Large intestine (tissue), 12 donors: Measurements from ENCODE around the gene PDZRN4. TPM values are rescaled to one million over a fixed set of nuclear protein-coding genes. Genes with fewer than 3 reads are reported as not detected.
A peak's percentile ranks its signal among the peaks of the same experiment; 100 is the strongest.
"Not testable (repeated sequence)": the region's sequence is repeated elsewhere in the genome, so short reads cannot be mapped to it uniquely, and the experiment has no call there.

Experiments used
- DNase-seq, 2 donors: peaks; one replicate each; pipeline versions ENCODE4 v3.0.0 to v3.0.0-alpha.2; 2013
- H3K27ac ChIP-seq: one replicate; pipeline ENCODE4 v1.5.1; 2013; ENCODE audit warnings: low read length
- H3K27me3 ChIP-seq: 2 replicates; pipeline ENCODE4 v1.6.1; 2013; ENCODE audit warnings: low read length; ENCODE audit not compliant: control insufficient read depth, insufficient read depth
- H3K36me3 ChIP-seq: 2 replicates; pipeline ENCODE4 v1.6.1; 2013; ENCODE audit warnings: low read length; ENCODE audit not compliant: control insufficient read depth, insufficient read depth
- H3K4me1 ChIP-seq: one replicate; pipeline ENCODE4 v1.6.1; 2013; ENCODE audit warnings: low read length; ENCODE audit not compliant: control insufficient read depth, insufficient read depth
- H3K4me3 ChIP-seq: one replicate; pipeline ENCODE4 v1.5.1; 2013; ENCODE audit warnings: low read length
- H3K9me3 ChIP-seq: one replicate; pipeline ENCODE4 v1.6.1; 2013; ENCODE audit warnings: mild to moderate bottlenecking, low read depth, low read length, moderate library complexity; ENCODE audit not compliant: control insufficient read depth
- WGBS: methylation state at CpG from one replicate; pipeline ENCODE4 v1.1.5; 2013; ENCODE audit warnings: low lambda C conversion rate; ENCODE audit not compliant: insufficient coverage; 5-methylcytosine and 5-hydroxymethylcytosine counted together
- long read RNA-seq, 11 donors: transcript quantifications; one replicate each; lab custom pipeline, GENCODE V29; 2026
- polyA plus RNA-seq: library from polyadenylated mRNA; unstranded; fragments of 120-200 nt; gene quantifications from one replicate; pipeline ENCODE4 v1.2.1, GENCODE V29; 2013

Gene PDZRN4
- polyA plus RNA-seq = 3.2 TPM
- long read RNA-seq, donor 1 = 0 reads
- long read RNA-seq, donor 2 = 0 reads
- long read RNA-seq, donor 3 = 0 reads
- long read RNA-seq, donor 4 = 0 reads
- long read RNA-seq, donor 5 = 0 reads
- long read RNA-seq, donor 6 = 0 reads
- long read RNA-seq, donor 7 = 0 reads
- long read RNA-seq, donor 8 = 0 reads
- long read RNA-seq, donor 9, partial matches to known transcripts = 6 of 6 reads
- long read RNA-seq, donor 9, other reads (novel, unspliced or antisense) = 0 of 6 reads
- long read RNA-seq, donor 10 = 0 reads
- long read RNA-seq, donor 11 = 0 reads

DNA sequence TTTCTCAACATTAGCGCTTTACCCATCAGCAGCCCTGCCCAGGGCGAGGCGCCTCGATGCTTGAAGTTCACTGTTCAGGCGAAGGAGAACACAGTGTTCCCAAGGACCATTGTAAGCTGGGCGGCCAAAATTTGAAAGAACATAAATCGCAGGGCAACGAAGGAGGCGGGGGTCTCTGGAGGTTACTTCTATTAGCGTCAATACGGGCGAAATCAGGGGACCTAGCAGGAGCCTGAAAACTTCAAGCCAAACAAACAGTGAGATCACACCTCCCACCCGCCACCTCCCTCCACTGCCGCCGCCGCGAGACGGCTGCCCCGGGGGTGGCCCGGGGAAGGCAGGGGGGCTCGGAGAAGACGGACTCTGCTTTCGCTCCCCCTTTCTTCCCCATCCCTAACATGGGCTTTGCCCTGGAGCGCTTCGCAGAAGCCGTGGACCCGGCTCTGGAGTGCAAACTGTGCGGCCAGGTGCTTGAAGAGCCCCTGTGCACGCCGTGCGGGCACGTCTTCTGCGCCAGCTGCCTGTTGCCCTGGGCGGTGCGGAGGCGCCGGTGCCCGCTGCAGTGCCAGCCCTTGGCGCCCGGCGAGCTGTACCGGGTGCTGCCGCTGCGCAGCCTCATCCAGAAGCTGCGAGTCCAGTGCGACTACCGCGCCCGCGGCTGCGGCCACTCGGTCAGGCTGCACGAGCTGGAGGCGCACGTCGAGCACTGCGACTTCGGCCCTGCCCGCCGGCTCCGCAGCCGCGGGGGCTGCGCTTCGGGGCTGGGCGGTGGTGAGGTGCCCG lies at the start of gene PDZRN4:
Gene PDZRN4, plus strand, starts transcription at position 263 of the 783 bp plus-strand sequence.
- Histone ChIP-seq H3K4me3 (peak within 1 kb of the TSS; percentile 37), H3K27me3 (peaks cover 37% of the 10 kb centered on the region), H3K4me1 (no peaks in the 10 kb centered on the region), H3K27ac (no peak within 1 kb of the TSS), H3K9me3 (peaks cover 3% of the 10 kb centered on the region), H3K36me3 (no peaks in the 10 kb centered on the region)
- no CpG with 5 or more reads among the region's 67 CpGs for WGBS
- DNase-seq = no peak

DNA sequence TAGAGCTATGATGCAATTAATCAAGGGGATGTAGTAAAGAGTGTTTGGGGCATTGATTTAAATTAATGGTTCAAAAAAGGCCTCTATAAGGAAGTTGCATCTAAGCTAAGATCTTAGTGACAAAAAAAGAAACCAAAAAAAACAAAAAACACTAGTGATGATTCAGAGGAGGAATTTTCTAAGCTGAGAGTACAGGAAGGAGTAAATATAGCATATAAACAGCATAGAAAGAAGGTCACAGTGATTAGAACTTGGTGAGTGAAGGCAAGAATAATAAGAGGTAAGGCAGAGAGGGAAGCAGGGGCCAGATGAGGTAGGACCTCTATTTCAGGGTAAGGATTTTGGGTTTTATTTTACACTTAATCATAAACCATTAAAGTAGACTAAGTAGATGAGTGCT lies 48.0 kb upstream of the PDZRN4 start:
- no peaks in the 10 kb centered on the region for H3K9me3 ChIP-seq
- no peak for DNase-seq
- H3K27ac ChIP-seq = no peak overlapping the region
- no peak overlapping the region for H3K4me3 ChIP-seq
- H3K4me1 ChIP-seq = no peaks in the 10 kb centered on the region
- H3K27me3 ChIP-seq = no peaks in the 10 kb centered on the region
- no peaks in the 10 kb centered on the region for H3K36me3 ChIP-seq

DNA sequence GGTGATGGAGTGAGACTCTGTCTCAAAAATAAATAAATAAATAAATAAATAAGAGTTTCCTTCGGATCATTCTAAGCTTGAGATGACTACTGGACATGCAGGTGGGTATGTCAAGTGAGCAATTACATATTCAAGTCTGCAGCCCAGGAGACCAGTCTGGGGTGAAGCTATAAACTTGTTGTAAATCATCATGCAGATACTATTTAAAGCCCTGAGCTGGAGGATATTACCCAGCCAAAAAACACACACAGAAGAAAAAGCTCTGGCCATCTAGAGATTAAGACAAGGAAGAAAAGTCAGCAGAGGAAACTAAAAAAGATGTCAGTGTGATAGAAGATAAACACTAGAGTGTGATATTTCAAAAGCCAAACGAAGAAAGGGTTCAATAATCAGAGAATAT lies 47.0 kb upstream of the PDZRN4 start:
- H3K36me3 ChIP-seq = no peaks in the 10 kb centered on the region
- DNase-seq = no peak
- WGBS = 50% methylated on average over 2 of the region's 2 CpGs
- H3K4me1 ChIP-seq = no peaks in the 10 kb centered on the region
- no peaks in the 10 kb centered on the region for H3K27me3 ChIP-seq
- no peaks in the 10 kb centered on the region for H3K9me3 ChIP-seq
- H3K4me3 ChIP-seq = no peak overlapping the region
- no peak overlapping the region for H3K27ac ChIP-seq

DNA sequence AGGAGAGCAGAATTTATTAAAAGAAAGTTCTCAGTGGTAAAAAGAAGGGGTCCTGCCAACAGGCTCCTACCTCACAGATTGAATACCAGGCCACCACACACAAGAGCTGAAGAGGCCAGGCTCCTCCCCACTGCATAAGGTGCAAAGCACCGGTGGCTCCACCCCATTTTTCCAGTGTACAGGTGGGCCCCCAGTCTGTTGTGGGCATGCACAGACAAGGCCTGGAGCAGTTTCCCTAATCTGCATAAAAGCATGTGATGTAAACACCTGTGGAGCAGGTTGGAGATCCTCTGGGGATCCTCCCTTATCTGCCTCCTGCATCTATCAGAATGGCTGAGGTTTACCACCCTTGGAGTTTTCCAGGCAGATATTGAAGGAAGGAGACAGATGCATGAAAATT lies 45.7 kb upstream of the PDZRN4 start:
- WGBS = no CpG with 5 or more reads among the region's 1 CpG

DNA sequence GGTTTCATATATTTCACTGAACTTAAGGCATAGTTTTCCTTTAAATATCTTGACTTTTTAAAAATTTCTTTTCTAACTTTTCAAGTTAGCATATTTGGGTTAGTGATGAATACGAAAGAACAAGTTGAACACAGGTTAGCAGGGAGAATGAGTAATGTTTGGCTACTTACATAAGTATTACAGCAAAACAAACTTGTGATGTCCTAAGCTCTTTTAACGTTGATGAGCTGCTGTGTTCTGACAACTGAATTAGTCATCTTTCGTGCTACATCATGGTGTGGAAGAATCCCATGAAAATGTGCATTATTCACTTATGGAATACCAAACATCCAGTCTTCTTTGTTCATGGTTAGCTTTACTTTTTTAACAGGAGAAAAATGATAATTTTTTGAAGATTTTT lies 36.3 kb upstream of the PDZRN4 start:
- DNase-seq = no peak
- H3K4me3 ChIP-seq = no peak overlapping the region
- 100% methylated on average over 1 of the region's 3 CpGs for WGBS

More for the DNA sequence above, 45.7 kb upstream of the PDZRN4 start:
- DNase-seq = no peak
- Histone ChIP-seq H3K27me3 (no peaks in the 10 kb centered on the region), H3K4me1 (no peaks in the 10 kb centered on the region), H3K27ac (no peak overlapping the region), H3K9me3 (no peaks in the 10 kb centered on the region), H3K36me3 (no peaks in the 10 kb centered on the region), H3K4me3 (no peak overlapping the region)

DNA sequence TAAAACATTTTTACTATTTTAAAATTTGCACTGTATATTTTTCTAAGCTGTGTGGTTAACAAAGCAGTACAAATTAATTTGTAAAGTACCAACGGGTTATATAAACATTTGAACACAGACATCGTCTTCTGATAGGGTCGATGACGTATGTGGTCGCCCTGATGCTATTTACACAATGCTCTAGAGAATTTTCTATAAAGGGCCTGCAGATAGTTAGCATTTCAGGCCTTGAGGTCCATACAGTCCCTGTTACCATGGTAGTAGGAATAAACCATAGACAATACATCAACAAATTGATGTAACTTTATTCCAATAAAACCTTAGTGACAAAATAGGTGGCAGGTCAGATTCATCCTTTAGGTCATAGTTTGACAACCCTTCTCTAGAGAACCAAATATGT lies 25.7 kb upstream of the PDZRN4 start:
- WGBS = no CpG with 5 or more reads among the region's 5 CpGs

More for the DNA sequence above, 36.3 kb upstream of the PDZRN4 start:
- no peaks in the 10 kb centered on the region for H3K27me3 ChIP-seq
- no peaks in the 10 kb centered on the region for H3K36me3 ChIP-seq
- H3K27ac ChIP-seq = no peak overlapping the region
- H3K9me3 ChIP-seq = no peaks in the 10 kb centered on the region
- H3K4me1 ChIP-seq = no peaks in the 10 kb centered on the region

DNA sequence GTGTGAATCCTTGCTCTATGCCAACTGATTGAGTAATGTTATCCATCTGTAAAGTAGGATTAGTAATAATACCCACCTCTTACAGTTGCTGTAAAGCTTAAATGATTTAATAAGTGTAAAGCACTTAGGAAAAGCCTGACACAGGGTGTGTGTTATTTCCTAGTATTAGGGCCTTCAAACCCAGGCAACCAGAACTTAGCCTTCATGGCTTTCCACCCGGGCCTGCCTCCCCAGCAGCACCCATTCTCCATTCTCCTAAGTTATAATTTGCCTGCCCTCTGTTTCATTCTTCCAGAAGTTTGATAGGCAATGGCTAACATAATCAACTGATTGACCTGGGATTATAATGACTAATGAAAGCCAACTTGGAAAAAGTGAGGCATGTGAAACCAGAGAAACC lies 20.4 kb upstream of the PDZRN4 start:
- no peaks in the 10 kb centered on the region for H3K27me3 ChIP-seq
- no peak for DNase-seq
- no peak overlapping the region for H3K27ac ChIP-seq
- no peaks in the 10 kb centered on the region for H3K4me1 ChIP-seq
- no peaks in the 10 kb centered on the region for H3K36me3 ChIP-seq
- no peaks in the 10 kb centered on the region for H3K9me3 ChIP-seq
- no CpG with 5 or more reads among the region's 1 CpG for WGBS
- no peak overlapping the region for H3K4me3 ChIP-seq

More for the DNA sequence above, 25.7 kb upstream of the PDZRN4 start:
- Histone ChIP-seq H3K9me3 (no peaks in the 10 kb centered on the region), H3K27me3 (no peaks in the 10 kb centered on the region), H3K4me3 (no peak overlapping the region), H3K36me3 (no peaks in the 10 kb centered on the region), H3K4me1 (no peaks in the 10 kb centered on the region), H3K27ac (no peak overlapping the region)
- no peak for DNase-seq

DNA sequence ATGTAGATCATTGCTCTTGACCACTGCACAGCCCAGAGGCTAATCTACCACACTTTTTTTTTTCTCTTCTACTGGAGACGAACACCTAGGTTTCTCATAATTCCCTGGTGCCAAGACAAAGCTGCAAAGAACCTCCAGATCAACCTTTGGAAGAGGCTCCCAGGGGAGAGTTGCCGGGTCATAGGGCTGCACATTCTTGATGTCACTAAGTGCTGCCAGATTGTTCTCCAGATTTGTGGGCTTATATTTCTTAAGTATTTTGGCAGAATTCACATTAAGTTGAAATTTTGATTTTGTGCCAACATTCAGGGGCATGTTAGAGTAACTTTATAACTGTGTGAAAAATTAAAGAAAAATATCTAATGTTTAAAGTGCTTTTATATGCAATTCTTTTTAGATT lies 13.5 kb upstream of the PDZRN4 start:
- H3K9me3 ChIP-seq = no peaks in the 10 kb centered on the region
- H3K27ac ChIP-seq = no peak overlapping the region
- H3K36me3 ChIP-seq = no peaks in the 10 kb centered on the region
- H3K4me1 ChIP-seq = no peaks in the 10 kb centered on the region
- H3K27me3 ChIP-seq = no peaks in the 10 kb centered on the region
- DNase-seq = no peak
- no peak overlapping the region for H3K4me3 ChIP-seq
- WGBS = no CpG with 5 or more reads among the region's 2 CpGs

DNA sequence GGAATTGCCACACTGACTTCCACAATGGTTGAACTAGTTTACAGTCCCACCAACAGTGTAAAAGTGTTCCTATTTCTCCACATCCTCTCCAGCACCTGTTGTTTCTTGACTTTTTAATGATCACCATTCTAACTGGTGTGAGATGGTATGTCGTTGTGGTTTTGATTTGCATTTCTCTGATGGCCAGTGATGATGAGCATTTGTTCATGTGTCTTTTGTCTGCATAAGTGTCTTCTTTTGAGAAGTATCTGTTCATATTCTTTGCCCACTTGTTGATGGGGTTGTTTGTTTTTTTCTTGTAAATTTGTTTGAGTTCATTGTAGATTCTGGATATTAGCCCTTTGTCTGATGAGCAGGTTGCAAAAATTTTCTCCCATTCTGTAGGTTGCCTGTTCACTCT lies 8.6 kb upstream of the PDZRN4 start:
- not testable (repeated sequence) for H3K36me3 ChIP-seq, H3K27ac ChIP-seq, DNase-seq, H3K9me3 ChIP-seq, H3K4me1 ChIP-seq, H3K27me3 ChIP-seq, H3K4me3 ChIP-seq
- no CpG with 5 or more reads among the region's 1 CpG for WGBS

DNA sequence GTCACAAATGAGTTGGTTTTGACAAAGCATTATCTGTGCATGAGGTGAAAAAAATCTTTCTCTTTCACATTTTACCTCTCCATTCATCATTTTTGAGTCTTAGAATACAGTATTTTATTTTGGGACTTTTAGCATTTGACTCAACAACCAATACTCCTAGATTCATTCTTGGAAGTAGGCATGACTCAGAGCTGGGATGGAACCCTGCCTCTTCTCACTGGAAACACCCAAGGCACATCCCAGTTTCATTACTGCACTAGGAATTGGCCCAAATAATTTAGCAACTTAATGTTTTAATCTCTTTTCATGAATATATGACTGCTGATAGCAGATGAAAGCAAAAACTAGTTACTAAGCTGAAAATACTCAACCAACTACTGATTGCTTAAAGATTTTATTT lies 3.3 kb upstream of the PDZRN4 start:
- peaks cover 30% of the 10 kb centered on the region for H3K27me3 ChIP-seq
- H3K27ac ChIP-seq = no peak overlapping the region
- DNase-seq = no peak
- H3K4me3 ChIP-seq = no peak overlapping the region
- H3K36me3 ChIP-seq = no peaks in the 10 kb centered on the region
- H3K4me1 ChIP-seq = no peaks in the 10 kb centered on the region
- peaks cover 3% of the 10 kb centered on the region for H3K9me3 ChIP-seq

DNA sequence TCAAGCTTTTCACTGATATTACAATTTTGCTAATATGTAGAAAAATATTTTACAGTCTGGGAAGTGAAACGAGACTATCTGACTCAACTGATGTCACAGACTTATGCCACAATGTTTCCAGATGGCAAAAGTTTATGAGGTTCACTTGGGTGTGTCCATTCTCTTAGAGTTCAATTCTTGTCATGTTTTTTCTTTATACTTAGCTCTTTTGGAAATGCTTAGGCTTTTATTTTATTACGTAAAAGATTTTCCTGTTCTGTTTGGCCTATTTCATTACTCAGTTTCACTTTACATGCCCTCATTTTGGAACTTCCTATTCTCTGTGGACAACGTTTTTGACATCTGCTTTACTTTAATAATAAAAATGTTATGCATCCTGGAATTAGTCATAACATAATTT lies 2.1 kb upstream of the PDZRN4 start:
- no peak for DNase-seq
- Histone ChIP-seq H3K27ac (no peak overlapping the region), H3K36me3 (no peaks in the 10 kb centered on the region), H3K4me1 (no peaks in the 10 kb centered on the region), H3K4me3 (no peak overlapping the region), H3K27me3 (peaks cover 37% of the 10 kb centered on the region), H3K9me3 (peaks cover 3% of the 10 kb centered on the region)
- WGBS = 70% methylated on average over 2 of the region's 3 CpGs
